Stimulated activated CD4-positive, alpha-beta T cell treated with anti-CD3 and anti-CD28 coated beads, TNF-alpha, amount 100 ng/mL, for 48 hours (primary cell): Measurements from ENCODE around the gene HABP4.
A peak's percentile ranks its signal among the peaks of the same experiment; 100 is the strongest.

Experiments used
- DNase-seq, 3 donors: peaks; one replicate each; pipeline ENCODE4 v3.0.0-alpha.2; 2020; ENCODE audit warnings: low read depth in 3 of 3

HABP4 gene, protein sequence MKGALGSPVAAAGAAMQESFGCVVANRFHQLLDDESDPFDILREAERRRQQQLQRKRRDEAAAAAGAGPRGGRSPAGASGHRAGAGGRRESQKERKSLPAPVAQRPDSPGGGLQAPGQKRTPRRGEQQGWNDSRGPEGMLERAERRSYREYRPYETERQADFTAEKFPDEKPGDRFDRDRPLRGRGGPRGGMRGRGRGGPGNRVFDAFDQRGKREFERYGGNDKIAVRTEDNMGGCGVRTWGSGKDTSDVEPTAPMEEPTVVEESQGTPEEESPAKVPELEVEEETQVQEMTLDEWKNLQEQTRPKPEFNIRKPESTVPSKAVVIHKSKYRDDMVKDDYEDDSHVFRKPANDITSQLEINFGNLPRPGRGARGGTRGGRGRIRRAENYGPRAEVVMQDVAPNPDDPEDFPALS

DNA sequence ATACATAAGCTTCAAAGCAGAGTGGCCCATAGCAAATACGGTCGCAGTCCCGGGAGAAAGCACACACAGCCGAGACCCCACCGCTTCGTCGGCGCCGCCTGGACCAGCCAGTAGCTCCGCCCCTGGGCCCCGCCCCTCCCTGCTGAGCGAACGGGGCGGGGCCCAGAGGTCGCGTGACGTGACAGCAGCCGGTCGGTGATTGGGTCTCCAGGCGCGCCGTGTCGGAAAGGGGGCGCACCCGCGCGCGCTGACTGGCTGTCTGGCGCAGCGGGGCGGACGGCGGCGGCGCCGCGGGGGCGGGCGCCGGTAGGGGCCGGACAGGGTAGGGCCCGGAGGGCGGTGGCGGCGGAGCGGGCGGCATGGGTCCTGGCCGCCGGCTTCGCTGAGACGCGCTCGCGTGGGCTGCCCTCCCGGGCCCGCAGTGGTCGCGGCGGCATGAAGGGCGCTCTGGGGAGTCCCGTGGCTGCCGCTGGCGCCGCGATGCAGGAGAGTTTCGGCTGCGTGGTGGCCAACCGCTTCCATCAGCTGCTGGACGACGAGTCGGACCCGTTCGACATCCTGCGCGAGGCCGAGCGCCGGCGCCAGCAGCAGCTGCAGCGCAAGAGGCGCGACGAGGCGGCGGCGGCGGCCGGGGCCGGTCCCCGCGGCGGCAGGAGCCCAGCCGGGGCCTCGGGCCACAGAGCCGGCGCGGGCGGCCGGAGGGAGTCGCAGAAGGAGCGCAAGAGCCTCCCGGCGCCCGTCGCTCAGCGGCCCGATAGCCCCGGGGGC is at the start of gene HABP4:
HABP4 (plus strand) TSS at position 325 of the 768 bp plus-strand sequence; CDS start at position 436, 111 bp downstream.
- peak; percentile 90 to 98 (median 92) for DNase-seq

GRCh38 chr9:96408409-96409280 is 41.3 kb upstream of the HABP4 start:
- DNase-seq = no peak

- DNase-seq = no peak
These were observed 38.7 kb upstream of the HABP4 start for GRCh38 chr9:96411129-96411838.

DNA sequence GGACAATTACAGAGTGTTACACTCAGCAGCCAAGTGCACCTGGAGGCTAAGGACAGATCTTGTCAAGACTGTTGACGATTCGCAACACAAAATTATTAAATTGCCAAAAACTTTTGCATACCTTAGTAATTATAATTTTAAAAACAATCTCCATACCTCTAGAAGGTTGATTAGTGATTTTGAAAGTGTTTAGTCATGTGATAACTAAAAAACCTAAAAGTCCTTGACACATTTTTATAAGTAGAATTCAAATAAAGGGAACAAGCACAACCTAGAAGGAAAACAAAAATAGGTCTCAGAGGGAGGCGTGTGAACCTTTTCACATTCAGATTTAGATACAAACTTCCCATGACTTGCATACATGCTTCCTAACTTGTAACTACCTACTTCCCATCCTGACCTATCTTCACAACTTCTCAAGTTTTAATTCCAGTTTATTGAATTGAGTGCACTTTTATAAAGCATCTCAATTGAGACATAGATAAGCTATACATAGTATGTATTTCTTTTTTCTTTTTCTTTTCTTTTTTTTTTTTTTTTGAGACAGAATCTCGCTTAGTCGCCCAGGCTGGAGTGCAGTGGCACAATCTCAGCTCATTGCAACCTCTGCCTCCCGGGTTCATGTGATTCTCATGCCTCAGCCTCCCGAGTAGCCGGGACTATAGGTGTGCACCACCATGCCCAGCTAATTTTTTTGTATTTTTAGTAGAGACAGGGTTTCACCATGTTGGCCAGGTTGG is 37.6 kb upstream of the HABP4 start:
- no peak for DNase-seq

DNA sequence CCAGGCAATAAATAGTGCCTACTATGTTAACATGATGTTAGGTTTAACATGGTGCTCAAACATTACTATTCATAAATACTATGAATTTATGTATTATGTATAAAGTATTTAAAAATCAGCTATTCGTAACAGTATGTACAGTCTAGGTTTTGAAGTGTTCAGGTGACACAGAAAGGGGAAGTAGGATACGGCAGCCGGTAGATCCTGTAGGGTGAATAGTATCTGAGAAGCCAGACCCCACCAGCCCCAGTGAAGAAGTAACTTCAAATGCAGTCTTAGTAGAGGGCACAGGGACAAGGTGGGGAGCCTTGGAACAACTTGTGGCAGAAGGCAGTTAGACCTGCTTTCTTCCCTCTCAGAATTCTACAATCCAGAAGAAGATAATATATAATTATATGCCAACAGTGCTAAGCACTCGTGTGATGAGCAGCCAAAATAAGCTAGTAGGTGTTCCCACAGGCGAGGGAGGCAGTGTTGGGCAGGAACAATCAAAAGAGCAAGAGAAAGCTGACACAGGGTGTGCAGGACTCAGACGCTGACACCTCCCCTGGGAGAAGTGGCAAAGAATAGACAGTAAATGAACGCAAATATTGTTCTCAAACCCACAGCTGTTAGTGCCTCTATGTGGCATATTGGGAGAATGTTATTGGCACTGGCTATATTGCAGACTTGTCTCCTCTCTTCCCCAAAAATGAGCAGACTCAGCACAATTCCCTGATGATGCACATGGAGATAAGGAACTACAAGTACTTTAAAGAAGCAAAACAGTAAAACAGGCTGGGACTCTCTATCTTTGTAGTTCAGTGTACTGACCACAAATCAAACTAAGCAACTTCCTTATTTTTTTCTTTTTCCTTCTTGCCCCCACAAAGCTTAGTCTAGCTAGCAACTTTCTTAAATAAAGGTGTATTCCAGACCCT is 36.4 kb upstream of the HABP4 start:
- no peak for DNase-seq

DNA sequence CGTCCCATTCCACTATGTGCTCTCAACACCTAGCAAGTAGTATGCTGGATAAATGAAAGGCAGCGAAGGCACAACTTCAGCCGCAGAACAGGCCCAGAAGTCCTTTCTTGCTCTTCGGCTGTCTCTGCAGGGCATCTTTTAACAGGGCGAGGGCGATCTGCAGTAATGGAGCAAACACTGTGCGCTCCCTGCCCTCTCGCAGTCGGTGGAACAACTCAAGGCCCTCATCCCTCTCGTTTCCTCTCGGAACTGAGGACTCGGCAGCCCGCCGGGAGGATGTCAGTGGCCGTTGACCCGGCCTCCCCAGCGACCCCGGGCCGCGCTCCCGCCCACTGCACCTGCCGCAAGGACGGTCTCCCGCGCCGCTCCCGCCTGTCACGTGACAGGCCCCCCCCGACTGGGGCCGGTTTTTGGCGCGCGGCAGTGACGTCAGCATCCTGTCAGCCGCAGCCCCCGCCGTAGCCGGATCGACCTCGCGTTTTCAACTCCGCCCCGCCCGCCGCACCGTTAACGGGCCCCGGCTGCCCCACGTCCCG is 32.9 kb upstream of the HABP4 start:
- DNase-seq = peak; percentile 83 to 87 (median 83)

- peak in 1 of 3 donors; percentile 33 for DNase-seq
These were observed 32.3 kb upstream of the HABP4 start for GRCh38 chr9:96417661-96418082.

DNA sequence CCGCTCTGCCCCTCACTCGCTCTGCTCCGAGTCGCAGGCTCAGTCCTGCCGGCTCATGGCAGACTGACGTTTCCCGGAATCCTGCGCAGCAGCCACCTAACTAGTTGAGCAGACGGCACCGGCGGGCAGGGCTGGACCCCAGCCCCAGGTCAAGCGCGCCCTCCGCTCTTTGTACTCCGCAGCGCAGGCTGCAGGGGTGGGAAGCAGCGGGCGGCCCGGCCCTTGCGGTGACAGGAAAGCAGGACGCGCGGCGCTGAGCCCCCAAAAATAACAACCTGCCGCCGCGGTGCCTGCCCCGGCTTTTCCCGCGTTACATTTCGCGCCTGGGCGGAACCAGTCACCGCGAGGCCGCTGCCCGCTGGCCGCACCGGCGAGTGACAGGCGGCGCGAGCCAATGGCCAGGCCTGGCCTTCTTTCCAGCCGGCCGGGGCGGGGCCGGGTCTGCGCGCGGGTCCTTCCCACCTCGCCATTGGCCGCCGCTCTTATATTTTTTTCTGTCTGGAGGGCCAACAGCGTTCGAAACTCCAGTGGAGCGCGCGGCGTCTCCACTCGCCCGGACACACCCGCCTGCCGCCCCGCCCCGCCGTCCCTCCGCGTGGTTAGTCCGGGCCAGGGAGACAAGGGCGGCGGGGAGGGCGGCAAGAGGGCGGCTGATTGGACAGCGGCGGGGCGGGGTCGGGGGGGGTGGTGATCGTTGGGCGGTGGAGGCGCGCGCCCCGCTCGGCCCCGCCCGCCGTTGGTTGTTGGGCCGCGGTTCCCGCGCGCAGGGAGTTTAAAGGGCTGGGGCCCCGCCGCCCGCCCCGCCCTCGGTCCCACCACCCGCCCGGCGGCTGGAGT is 31.7 kb upstream of the HABP4 start, which contains the start of gene ZNF367:
ZNF367 (minus strand) TSS at position 288 of the 837 bp plus-strand sequence. CDS start 338 bp downstream, outside the sequence.
- DNase-seq = peak; percentile 90 to 95 (median 90)

DNA sequence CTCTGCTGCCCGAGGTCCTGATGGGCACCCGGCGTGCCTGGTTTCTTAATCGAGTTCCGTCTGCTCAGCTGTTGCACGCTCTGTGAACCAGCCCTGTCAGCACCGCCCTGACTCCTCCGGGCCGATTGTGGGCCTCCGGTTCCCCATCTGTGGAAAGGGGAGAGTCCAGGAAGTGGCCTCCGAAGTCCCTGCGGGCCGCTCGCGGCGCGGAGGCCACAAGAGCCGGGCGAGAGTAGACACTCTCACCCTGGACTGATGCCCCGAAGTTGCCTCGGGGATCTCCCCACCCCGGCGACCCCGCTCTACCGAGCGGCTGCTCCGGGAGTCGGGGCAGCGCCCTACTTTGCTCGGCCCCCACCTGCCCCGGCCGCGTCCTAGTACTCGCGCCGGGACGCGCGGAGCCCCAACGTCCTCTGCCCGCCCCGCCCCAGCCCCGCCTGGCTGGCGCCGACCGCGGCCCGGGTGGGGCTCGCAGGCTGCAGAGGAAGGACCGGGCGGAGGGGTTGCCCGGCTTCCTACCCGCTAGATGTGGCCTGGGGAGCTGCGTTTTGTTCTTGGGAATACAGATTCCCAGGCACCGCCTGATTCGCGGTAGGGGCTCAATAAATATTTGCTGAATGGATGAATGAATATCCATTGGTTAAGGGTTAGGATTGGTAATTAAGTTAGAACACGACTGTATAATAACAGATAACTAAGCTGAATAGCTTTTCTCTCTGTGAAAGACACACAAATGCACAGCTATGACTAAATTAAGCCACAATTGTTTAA is 30.9 kb upstream of the HABP4 start:
- peak in 2 of 3 donors; percentile 27 to 58 for DNase-seq

DNA sequence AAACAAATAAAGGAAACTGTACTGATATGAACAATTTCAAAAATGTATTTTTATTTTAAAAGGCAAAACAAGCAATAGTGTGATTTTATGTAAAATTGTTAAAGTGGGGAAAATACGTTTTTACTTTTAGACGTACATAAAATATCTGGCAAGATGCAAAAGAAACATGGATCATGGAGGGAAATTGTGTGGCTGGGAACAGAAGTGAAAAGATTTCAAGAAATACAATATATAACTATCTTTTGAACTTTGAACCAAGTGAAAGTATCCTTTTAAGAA is 30.3 kb upstream of the HABP4 start:
- DNase-seq = no peak

DNA sequence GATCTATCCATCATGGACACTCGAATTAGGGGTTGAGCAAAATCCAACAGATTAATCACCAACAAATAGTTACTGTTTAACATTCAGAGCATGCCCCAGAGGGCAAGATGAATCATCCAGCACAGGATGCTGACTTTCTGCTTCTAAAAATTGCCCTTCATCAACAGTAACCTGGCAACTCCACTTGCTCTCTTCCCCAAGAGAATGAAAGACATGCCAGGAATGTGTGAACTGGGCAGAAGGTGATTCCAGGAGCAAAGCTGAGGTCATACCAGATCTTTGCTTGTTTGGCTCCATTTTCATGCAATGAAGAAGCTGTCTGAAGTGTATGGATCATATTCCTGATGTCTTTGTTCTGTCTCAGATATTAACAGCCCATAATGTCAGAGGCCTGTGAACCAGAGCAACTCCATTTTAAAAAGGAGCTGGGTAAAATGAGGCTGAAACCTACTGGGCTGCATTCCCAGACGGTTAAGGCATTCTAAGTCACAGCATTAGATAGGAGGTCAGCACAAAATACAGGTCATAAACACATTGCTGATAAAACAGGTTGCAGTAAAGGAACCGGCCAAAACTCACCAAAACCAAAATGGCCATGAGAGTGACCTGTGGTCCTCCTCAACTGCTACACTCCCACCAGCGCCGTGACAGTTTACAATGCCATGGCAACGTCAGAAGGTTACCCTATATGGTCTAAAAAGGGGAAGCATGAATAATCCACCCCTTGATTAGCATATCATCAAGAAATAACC is 29.3 kb upstream of the HABP4 start:
- DNase-seq = no peak

DNA sequence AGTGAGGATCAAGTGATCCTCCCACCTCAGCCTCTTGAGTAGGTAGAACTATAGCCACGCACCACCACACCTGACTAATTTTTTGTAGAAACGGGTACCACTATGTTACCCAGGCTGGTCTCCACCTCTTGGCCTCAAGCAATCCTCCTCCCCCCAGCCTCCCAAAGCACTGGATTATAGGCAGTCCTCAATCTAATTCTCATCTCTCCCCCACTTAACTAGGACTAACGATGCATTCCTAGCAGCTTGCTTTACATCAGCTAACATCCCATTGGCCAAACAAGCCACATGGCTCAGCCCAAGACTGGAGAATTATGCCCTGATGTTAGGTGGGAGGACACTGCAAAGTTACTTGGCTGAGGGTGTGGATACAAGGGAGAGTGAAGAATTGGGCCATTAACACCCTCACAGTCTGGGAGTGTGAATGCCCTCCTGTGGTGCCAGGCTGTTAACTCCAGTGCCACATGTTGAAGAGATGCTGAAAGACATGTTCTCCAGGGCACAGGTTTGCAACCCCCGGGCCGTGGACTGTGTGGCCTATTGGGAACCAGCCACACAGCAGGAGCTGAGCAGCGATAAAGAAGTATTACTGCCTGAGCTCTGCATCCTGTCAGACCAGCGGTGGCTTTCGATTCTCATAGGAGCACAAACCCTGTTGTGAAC is 26.5 kb upstream of the HABP4 start:
- no peak for DNase-seq

GRCh38 chr9:96423985-96424336 is 26.0 kb upstream of the HABP4 start:
- DNase-seq = no peak

DNA sequence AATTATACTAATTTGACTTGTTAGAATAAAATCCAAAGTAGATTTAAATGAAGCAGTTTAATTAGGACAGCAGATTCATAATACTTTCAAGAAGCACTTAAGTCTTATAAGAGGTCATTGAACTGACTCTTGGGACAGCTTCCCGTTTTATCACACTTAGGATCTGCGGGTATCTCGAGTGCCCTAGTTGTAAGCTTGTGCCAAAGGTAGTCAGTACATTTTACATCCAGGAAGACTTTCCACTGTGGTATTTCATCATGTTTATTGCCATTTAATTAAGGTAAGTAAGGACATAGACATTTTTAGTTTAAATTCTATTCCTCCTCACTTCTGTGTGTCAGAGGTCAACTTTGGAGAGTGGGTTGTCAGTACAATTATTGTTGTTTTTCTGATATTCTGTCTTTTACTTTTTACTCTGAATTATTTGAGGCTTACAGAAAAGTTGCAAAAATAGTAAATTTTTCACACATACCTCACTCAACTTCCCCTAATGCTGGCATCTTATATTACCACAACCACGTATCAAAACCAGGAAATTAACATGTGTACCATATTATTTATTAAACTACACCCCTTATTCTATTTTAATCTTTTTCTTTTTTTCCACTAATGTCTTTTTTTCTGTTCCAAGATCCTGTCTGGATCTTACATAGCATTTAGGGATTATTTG is 24.3 kb upstream of the HABP4 start:
- no peak for DNase-seq

DNA sequence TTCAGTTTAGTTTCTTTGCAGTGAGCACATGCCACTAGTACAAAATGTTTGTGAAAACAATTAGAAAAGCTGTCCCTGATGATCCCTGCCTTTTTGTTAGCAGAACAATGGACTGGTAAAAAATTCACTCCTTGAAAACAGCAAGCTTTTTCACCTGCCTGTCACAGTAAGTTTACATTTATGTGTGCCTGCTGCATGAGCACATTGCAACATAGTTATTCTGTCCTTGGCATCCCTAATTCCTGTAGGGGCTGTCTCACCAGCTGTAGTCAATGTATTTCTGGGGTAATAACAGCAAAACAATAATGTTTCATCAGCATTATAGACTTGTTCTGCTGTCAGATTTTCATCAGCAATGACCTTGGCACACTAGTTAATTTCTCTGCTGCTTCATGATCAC is 20.2 kb upstream of the HABP4 start:
- DNase-seq = no peak

DNA sequence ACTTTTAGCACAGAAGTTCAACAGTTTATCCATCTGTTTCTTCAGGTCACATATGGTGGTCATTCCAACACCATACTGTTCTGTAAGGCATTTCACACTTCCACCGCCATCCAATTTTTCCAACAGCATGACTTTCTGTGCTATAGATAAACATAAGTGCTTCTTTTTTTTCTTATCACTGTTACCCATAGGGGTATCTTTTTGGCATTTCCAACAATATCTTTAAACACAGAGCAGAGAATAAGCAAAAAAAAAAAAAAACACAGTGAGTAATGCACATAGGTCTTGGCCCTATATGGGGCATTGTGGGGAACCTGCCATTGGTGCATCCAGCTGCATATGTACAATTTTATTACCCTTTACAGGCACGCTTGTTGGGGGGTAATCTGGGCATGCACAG is 19.6 kb upstream of the HABP4 start:
- no peak for DNase-seq
